Stimulated activated CD4-positive, alpha-beta T cell treated with anti-CD3 and anti-CD28 coated beads, Interleukin-4, amount 100 ng/mL, for 24 hours (primary cell): ENCODE data around the gene CCDC91.

Experiments used
- DNase-seq: peaks from one replicate; pipeline ENCODE4 v3.0.0-alpha.2; 2020

CCDC91 gene, protein sequence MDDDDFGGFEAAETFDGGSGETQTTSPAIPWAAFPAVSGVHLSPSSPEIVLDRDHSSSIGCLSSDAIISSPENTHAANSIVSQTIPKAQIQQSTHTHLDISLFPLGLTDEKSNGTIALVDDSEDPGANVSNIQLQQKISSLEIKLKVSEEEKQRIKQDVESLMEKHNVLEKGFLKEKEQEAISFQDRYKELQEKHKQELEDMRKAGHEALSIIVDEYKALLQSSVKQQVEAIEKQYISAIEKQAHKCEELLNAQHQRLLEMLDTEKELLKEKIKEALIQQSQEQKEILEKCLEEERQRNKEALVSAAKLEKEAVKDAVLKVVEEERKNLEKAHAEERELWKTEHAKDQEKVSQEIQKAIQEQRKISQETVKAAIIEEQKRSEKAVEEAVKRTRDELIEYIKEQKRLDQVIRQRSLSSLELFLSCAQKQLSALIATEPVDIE

DNA sequence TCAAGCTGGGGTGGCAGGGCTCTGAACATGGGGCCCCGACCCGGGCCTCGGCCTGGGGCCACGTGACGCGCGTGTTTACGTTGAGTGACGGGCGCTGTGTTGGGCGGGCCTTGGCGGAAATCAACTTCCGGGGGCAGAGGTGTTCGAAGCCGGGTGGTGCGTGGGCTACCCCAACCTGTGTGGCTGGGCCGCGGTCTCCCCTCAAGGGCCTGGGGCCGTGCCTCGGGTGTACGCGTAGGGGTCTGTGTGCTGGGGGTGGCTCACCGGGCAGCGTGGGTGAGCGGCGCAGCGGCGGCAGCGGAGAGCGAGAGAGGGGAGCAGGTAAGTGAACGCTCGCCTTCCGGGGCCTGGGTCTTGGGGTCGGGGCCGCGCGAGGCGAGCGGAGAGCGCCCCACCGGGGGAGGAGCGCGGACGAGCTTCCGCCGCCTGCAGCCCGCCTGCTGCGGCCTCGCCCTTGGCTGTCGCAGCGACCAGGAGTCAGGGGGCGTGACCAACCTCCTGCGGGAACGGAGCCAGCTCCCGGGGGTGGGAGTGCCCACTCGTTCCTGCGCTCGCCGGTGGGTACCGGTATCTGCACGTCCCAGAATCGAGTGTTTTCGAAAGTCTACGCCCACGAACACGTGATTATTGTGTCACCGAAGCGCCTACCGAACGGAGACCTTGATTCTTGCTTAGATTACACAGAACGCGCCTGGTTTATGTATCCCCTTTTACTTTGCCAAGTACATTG, at the start of gene CCDC91:
Gene CCDC91 (plus strand): TSS at position 136 of the 730 bp plus-strand sequence. CDS start 66,760 bp downstream, outside the sequence.
- peak; percentile 90 for DNase-seq

DNA sequence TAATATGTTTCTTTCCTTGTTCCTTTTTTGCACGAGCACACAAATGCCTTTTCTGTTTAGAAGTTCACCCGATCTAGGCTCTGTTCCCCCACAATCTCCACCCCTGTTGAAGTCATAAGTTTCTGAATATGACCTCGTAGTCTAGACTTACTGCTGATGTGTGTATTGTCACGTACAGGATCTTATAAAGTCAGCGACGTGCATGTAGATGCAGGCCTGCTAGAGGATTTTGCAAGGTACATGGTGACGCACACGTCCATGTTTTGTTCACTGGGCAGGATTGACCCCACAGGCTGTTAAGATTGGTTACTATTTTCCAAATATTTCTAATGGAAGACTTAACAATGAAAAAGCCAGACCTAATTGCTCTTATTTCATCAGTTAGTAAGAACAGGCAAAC, 46.2 kb upstream of the CCDC91 start:
- no peak for DNase-seq

DNA sequence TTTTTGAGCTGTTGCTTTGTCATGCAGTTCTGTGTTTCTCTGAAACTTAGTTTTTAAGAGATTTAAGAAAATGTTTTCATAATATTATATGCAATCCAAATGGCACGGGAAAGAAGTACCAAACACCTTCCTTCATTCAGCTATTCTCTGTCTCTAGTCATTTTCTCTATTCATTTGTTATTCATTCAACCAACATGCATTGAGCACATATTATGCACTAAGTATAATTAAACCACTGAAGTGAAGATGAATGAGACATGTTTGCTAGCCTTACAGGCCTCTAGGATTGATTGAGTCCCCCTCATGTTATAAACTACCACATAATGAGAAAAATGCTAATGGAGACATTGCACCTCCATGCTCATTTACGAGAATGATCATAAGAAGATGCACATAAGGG, 45.7 kb upstream of the CCDC91 start:
- DNase-seq, result no peak

DNA sequence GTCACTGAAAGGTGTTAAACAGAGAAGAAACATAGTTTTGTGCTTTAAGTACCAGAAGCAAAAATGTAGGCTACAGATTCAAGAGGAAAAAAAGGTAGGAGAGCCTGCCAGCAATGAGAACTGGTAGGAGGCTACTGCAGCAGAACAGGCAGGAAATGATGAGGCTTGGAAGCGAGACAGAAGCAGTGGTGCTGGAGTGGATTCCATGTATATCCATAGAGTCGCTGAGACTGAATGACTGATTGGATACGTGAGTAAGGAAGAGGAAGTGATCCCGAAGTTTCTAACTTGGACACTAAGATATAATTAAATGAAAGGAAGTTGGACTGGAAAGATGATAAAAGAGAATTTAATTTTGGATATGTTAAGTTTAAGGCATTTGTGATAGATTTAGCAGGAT, 45.0 kb upstream of the CCDC91 start:
- no peak for DNase-seq

DNA sequence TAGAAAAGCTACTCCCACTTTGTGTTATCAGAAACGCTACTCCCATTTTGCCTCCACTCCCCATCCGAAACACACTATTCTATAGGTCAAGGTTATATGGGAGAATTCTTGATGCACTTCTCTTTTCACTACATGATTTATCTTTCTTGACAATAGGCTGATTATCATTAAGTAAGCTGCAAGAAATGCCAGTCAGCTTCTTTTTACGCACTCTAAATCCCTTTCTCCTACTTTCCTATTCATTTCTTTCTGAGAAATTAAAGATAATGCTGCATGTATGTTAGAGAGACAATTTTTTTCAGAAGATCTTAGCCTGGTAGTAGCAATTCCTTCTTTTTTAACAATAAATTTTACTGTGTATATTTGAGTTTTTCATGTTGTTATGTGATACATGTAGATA, 41.0 kb upstream of the CCDC91 start:
- DNase-seq, result no peak

DNA sequence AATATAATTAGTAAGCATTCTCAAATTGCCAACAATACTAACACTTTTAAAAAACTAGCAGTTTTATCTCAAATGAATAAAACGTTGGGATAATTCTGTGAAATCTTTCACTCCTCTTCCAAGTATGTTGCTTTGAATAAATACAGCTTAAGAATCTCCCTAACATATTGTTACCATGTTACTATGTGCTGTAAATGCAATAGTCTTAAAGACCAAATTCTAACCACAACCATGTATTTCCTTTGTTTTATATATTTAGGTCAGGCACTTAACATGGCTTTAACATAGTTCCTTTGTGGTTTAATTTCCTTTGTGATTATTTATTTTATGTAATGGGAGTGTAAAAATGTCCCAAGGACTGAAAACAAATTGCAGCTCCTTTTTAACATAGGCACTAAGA, 33.9 kb upstream of the CCDC91 start:
- no peak for DNase-seq

DNA sequence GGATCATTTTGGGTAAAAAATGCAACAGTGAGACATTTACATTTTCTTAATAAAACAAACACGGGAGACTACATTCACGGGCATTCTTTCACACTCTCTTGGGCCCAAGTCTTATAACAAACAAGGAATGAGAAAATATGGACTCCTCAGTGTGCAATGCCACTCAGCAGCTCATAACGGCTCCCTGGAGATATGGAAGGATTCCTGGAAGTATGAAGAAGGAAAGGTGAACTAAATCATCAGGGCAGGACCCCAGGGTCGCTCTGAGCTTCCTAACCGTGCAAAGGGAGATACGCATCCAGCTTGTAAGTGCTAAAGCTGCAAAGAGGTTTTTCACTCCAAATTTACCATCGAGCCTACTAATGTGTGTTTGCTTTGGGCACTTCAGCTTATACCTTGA, 33.5 kb upstream of the CCDC91 start:
- no peak for DNase-seq

DNA sequence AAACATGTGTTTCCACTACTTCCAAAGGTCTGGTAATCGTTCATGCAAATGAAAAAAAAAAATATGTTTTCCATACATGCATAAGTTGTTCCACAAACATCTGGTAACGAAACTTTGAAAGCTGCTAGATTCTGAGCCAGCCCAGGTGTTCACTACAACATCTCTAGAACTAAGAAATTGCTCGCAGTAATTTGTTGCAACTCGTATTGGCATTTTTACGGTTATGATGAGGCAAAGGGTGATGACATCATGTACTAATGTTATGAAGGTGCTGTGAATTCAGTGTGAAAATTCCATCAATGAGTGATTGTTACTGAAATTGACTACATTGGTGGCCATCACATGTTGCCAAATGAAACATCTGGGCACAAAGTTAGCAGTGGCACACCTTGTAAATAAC, 31.9 kb upstream of the CCDC91 start:
- DNase-seq, result no peak

DNA sequence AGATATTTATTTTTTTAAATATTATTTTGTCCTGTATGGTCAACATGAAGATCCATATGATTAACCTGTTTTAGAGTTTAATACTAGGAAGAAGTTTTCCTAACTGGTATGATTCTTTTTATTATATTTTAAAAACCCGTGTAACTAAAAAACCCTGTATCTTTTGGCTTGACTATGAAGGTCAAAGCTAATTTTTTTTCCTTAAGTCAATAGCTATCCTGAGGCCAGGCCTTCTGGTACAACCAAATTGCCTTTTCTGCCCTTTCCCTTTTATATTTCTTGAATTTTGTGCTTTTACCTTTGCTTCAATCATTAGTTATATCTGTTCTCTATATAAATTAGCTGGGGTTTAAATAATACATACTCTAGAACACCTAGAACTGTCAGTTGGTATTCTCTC, 30.6 kb upstream of the CCDC91 start:
- DNase-seq, result no peak

DNA sequence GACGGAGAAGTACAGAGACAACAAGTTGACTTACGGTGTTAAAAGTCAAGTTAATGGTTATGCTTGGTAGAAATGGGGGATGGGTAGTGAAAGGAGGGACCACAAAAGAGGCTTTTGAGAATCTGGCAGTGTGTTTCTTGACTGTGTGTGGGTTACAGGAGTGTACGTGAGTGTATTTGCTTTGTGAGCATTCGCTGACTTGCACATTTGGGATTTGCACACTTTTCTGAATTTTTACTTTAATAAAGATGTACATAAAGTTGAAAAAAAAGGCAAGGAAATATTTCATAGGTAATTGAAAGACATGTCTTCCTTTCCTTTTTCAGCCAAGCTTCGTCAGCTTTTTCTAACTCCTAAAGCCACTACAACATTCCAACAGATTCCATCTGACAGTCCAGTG, 28.6 kb upstream of the CCDC91 start:
- DNase-seq, result no peak

DNA sequence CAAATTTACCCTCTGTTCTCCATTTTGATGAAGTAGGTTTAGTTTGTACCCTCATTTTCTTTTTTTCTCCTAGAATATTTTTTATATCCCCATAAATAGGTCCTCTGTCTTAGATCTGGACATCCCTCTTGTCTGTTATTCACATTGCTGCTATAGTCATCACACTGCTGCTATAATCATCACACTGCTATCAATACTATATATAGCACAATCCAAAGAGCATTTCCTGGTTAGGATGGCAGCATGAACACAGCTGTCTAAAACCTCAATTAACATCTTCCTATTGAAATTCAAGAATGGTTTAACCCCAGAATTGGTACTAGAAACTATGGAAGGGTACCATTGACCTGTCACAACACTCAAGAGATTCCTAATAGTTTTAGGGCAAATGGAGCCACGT, 27.6 kb upstream of the CCDC91 start:
- DNase-seq, result no peak

DNA sequence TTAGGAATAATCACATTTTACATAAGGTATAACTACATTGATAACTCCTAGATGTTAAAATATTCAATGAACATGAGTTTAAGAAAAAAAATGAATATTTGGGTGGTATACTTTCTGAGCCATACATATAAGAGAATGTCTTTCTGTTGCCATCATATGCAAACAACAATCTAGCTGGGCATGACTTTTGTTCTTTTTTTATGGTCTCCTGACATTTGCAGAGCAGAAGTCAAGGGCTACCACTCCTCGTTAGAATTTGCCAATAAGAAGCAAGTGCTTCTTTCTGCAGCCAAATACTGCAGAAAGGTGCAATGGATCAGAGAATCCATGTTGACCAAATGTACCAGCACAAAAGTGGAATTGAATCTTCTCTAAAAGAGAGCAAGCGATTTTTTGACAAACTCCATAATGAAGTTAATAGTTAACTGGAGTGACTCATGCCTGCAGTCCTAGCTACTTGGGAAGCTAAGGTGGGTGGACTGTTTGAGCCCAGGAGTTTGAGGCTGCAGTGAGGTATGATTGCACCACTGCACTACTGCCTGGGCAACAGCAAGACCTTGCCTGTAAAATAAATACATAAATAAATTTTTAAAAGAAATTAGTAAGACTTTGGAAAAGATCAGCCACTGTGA, 25.5 kb upstream of the CCDC91 start:
- DNase-seq, result no peak

DNA sequence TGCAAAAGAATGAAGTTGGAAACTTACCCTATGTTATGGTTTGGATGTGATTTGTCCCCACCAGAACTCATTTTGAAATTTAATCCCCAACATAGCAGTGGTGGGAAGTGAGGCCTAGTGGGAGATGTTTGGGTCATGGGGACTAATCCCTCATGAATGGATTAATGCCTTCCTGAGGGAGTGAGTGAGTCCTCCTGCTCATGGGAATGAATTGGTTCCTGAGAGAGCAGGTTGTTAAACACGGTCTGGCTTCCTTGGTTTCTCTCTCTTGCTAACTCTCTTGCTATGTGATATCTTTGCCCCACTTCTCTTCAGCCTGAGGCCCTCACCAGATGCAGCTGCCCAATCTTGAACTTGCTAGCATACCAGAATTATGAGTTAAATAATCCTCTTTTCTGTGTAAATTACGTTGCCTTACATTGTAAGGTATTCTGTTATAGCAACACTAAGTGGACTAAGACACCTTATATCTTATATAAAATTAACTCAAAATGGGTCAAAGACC, 22.2 kb upstream of the CCDC91 start:
- no peak for DNase-seq

DNA sequence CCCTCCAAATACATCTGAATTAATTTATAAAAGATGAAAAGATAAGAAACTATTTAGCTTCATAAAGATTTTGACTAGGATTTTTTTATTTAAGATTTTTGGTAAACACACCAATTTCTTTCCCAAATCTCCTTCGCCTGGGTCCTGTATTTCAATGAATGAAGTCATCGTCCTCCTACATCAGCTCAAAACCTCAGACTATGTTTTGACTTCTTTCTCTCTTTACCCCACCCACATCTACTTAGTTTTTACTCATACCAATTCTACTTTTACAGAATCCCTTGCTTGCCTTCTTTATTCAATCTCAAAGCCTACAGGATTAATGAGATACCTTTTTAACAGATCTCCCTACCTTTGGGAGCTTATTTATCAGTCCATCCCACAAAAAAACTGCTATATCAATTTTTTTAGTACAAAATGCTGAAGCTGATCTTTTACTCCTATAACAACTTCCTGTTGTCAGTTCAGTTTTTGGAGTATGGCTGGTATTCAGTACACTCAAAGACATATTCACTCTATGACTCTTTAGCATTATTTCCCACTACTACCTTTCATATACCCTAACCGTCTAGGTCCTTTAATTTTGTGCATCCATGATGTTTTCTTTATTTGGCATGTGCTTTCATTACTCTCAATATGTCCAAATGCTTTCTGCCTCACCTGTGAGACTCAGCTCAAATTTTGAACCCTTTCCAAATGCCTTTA, 18.7 kb upstream of the CCDC91 start:
- no peak for DNase-seq

DNA sequence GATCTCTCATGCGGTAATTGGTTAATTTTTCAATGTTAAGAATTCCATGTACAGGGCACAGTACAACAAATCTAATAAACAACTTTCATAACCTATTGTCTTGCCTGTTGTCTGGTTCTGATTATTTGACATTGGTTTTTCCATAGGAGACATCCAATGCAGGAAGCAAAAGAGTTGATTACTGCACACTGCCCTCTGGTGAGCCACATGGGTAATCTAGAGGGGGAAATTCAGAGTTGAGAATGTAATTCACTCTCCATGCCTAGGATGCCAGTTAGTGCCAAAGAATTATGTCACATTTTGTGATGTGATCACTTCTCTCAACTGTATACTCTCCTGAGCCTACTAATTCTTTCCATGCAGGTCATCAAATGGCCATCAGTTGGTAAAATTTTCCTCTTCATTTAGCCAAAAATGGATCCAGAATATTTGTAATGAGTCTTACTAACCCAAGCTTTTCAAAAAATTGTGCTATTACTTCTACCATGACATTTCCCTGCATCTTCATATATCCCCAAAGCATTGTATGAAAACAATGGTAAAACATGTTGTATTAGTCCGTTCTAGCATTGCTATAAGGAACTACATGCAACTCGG, 17.7 kb upstream of the CCDC91 start:
- no peak for DNase-seq

DNA sequence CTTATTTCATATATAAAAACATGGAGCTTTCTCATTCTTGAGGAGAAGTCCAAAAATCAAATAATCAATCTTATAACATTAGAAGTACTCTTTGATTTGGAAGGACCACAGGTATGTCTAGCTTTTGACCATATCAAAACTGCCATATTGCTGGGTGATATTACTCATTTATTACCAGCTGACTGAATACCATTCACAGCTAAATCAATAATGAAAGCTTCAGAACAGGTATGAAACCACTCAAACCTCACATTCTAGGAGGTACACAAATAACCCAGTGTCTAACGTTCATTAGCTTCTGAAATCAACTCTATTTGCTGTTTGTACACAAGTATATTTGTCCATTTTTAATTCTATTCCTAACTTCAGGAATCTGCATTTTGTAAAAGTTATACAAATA, 16.8 kb upstream of the CCDC91 start:
- DNase-seq, result no peak

DNA sequence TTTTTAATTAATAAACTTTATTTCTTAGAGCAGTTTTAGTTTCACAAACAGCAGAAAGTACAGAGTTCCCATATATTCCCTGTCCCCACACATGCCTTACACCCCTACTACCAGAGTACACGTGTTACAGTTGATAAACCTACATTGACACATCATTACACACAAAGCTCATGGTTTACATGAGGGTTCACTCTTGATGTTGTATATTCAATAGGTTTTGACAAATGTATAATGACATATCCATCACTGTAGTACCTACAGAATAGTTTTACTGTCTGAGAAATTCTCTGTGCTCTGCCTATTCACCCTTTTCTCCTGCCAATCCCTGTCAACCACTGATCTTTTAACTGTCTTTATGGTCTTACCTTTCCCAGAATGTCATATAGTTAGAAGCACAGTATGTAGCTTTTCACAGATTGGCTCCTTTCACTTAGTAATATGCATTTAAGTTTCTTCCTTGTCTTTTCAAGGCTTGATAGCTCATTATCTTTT, 15.1 kb upstream of the CCDC91 start:
- DNase-seq, result no peak

DNA sequence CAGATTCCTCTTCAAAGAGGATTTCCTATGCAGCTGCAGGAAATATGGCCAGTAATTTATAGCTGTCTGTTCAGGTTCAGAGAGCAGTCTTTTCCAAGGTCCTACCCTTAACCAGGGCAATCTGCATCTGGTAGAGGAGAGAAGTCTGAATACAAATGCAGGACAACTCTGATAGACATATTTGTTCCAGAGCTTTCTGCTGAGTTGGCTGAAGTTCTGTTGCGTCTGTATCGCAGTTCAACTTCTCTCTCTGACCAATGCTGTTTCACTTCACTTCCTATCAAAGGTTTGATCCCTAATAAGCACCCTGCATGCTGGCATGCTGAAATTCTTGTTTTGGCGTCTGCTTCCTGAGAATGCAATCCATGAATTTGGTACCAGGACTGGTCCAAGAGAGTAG, 14.0 kb upstream of the CCDC91 start:
- DNase-seq, result no peak

DNA sequence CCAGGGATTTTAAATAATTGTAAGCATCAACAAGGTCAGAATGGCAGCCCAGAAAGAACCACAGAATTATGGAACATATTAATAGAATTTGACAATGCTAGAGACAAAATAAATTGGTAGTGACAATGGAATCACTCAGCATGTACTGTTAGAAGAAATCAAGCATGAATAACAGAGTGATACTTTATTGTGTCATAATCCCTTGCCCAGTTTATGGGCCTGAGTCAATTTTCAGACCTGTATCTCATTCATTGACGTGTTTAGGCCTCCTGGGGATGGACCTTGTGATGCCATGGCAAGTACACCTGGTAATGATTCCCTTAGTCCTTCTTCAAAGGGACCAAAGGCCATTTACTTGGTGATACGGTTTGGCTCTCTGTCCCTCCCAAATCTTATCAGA, 12.8 kb upstream of the CCDC91 start:
- DNase-seq, result no peak

DNA sequence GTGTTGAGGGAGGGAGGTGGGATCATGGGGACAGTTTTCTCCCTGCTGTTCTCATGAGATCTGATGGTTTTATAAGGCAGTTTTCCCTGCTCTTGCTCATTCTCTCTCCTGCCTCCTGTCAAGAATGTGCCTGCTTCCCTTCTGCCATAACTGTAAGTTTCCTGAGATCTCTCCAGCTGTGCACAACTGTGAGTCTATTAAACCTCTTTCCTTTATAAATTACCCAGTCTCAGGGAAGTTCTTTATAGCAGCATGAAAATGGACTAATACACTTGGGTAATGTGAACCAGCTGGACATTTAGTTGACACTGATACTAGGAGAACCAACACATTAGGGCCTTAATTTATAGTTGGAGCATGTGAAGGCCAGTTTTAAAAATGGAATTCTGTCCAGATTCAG, 12.4 kb upstream of the CCDC91 start:
- no peak for DNase-seq

DNA sequence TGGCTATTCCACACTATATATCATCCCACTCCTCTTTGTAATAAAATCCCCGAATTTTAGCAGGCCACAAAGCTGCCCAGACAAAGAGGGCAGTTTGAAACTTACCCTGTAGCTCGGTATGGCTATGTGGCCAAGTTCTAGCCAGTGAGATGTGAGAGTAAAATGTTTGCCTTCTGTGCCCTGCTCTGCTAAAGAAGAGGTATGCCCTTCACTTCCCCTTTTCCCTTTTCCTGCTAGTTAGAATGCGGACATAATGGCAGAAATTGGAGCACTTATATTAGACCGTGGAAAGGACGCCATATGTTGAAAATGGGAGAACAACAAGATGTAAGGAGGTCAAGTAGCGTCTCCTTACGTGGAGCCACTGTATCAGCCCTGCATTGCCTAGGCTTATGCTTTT, 11.5 kb upstream of the CCDC91 start:
- DNase-seq, result no peak

DNA sequence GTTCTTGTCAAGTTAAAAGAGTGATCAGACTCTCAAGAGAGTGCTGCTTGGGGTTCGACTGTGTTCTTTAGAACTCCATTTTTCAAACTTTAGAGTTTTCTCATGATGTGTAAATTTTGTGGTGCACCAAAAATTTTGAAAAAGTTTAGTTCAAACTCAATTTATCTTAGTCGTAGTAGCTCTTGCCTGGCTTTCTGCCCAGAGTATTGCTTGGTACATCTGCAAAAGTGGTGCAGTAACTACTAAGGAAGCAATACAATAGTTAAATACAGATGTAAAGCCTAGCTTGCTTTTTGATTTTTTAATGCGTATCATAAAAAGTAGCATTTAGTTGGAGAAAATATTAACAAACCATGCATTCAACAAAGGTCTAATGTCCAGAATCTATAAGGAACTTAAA, 9.5 kb upstream of the CCDC91 start:
- no peak for DNase-seq

DNA sequence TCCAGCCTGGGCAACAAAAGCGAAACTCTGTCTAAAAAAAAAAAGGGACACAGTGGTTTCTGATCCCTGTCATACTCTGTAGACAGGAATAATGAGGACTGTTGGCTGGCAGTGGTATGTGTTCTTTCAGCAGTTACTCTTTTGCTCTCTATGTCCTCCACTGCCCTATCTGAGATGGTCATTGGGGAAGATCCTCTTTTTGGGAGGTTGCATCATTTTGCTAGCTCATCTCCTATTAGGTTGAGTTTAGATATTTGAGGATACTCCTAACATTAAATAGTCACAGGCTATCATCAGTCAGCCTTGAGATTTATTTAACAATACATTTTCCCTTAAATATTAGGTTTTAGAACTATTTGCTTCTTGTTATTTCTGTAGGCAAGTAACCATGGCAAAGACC, 5.9 kb upstream of the CCDC91 start:
- DNase-seq, result no peak
